Muscle layer of duodenum (tissue), 2 donors: ENCODE measurements around the gene RNF144A.

Source experiments
- H3K27ac ChIP-seq: one replicate; pipeline ENCODE4 v1.7.0; 2013; ENCODE audit warnings: mild to moderate bottlenecking, low read length
- H3K27me3 ChIP-seq: one replicate; pipeline ENCODE4 v1.7.0; 2013; ENCODE audit warnings: low read depth, mild to moderate bottlenecking, control low read depth, low read length
- H3K36me3 ChIP-seq, 2 donors: one replicate each; pipeline ENCODE4 v1.7.0; 2013; ENCODE audit warnings: low read length in 2 of 2, control low read depth in 1 of 2, mild to moderate bottlenecking in 1 of 2; ENCODE audit not compliant: insufficient read depth in 2 of 2, control insufficient read depth in 1 of 2
- H3K4me1 ChIP-seq, 2 donors: one replicate each; pipeline ENCODE4 v1.7.0; 2013; ENCODE audit warnings: low read length in 2 of 2, mild to moderate bottlenecking in 2 of 2, control low read depth in 1 of 2, moderate library complexity in 1 of 2; ENCODE audit not compliant: insufficient read depth in 2 of 2, control insufficient read depth in 1 of 2
- H3K4me3 ChIP-seq, 2 donors: one replicate each; pipeline ENCODE4 v1.7.0; 2013; ENCODE audit warnings: low read length in 2 of 2, low read depth in 1 of 2, mild to moderate bottlenecking in 1 of 2
- H3K9me3 ChIP-seq, 2 donors: one replicate each; pipeline ENCODE4 v1.7.0; 2013; ENCODE audit warnings: low read length in 2 of 2, control low read depth in 1 of 2, mild to moderate bottlenecking in 1 of 2; ENCODE audit not compliant: control insufficient read depth in 1 of 2
- donor health status: healthy.

Gene RNF144A

GRCh38 chr2:7060631-7061449 is 143.6 kb downstream of the RNF144A start:
- H3K4me1 ChIP-seq, result peaks cover 0 to 12% of the 10 kb centered on the region in 2 donors
- H3K9me3 ChIP-seq, result no peaks in the 10 kb centered on the region
- no peak overlapping the region for H3K27ac ChIP-seq

GRCh38 chr2:7061450-7061789 is 144.2 kb downstream of the RNF144A start:
- Histone ChIP-seq H3K27ac (no peak overlapping the region), H3K4me3 (no peak overlapping the region), H3K36me3 (no peaks in the 10 kb centered on the region), H3K27me3 (no peaks in the 10 kb centered on the region), H3K9me3 (no peaks in the 10 kb centered on the region), H3K4me1 (peaks cover 0 to 12% of the 10 kb centered on the region in 2 donors)

More at GRCh38 chr2:7060631-7061449, 143.6 kb downstream of the RNF144A start:
- H3K36me3 ChIP-seq, result no peaks in the 10 kb centered on the region
- H3K27me3 ChIP-seq, result no peaks in the 10 kb centered on the region
- H3K4me3 ChIP-seq, result no peak overlapping the region

GRCh38 chr2:7061921-7062320 is 144.7 kb downstream of the RNF144A start:
- no peak overlapping the region for H3K27ac ChIP-seq

GRCh38 chr2:7063789-7064188 is 146.6 kb downstream of the RNF144A start:
- Histone ChIP-seq H3K9me3 (no peaks in the 10 kb centered on the region), H3K4me1 (peaks cover 0 to 12% of the 10 kb centered on the region in 2 donors), H3K36me3 (no peaks in the 10 kb centered on the region), H3K27ac (no peak overlapping the region), H3K4me3 (no peak overlapping the region), H3K27me3 (no peaks in the 10 kb centered on the region)

More at GRCh38 chr2:7061921-7062320, 144.7 kb downstream of the RNF144A start:
- no peaks in the 10 kb centered on the region for H3K27me3 ChIP-seq
- no peaks in the 10 kb centered on the region for H3K9me3 ChIP-seq
- peaks cover 0 to 12% of the 10 kb centered on the region in 2 donors for H3K4me1 ChIP-seq
- no peak overlapping the region for H3K4me3 ChIP-seq
- no peaks in the 10 kb centered on the region for H3K36me3 ChIP-seq

- Histone ChIP-seq H3K27ac (no peak overlapping the region), H3K36me3 (no peaks in the 10 kb centered on the region), H3K27me3 (no peaks in the 10 kb centered on the region), H3K9me3 (no peaks in the 10 kb centered on the region), H3K4me1 (no peaks in the 10 kb centered on the region), H3K4me3 (no peak overlapping the region)
Measured at GRCh38 chr2:7068457-7068856, 151.2 kb downstream of the RNF144A start.

- no peaks in the 10 kb centered on the region for H3K36me3 ChIP-seq
- H3K9me3 ChIP-seq, result no peaks in the 10 kb centered on the region
- H3K27ac ChIP-seq, result no peak overlapping the region
- no peak overlapping the region for H3K4me3 ChIP-seq
- H3K4me1 ChIP-seq, result no peaks in the 10 kb centered on the region
- H3K27me3 ChIP-seq, result no peaks in the 10 kb centered on the region
Measured at GRCh38 chr2:7070483-7070882, 153.3 kb downstream of the RNF144A start.

GRCh38 chr2:7071154-7071553 is 153.9 kb downstream of the RNF144A start:
- no peak overlapping the region for H3K27ac ChIP-seq
- no peaks in the 10 kb centered on the region for H3K27me3 ChIP-seq
- no peak overlapping the region for H3K4me3 ChIP-seq
- H3K9me3 ChIP-seq, result no peaks in the 10 kb centered on the region
- H3K4me1 ChIP-seq, result no peaks in the 10 kb centered on the region
- H3K36me3 ChIP-seq, result no peaks in the 10 kb centered on the region

- no peaks in the 10 kb centered on the region for H3K36me3 ChIP-seq
- no peaks in the 10 kb centered on the region for H3K4me1 ChIP-seq
- no peaks in the 10 kb centered on the region for H3K27me3 ChIP-seq
- H3K9me3 ChIP-seq, result no peaks in the 10 kb centered on the region
- H3K27ac ChIP-seq, result no peak overlapping the region
- H3K4me3 ChIP-seq, result no peak overlapping the region
Measured at GRCh38 chr2:7071916-7072556, 154.8 kb downstream of the RNF144A start.

GRCh38 chr2:7073901-7074300 is 156.7 kb downstream of the RNF144A start:
- Histone ChIP-seq H3K9me3 (no peaks in the 10 kb centered on the region), H3K4me3 (no peak overlapping the region), H3K36me3 (no peaks in the 10 kb centered on the region), H3K4me1 (no peaks in the 10 kb centered on the region), H3K27me3 (no peaks in the 10 kb centered on the region), H3K27ac (no peak overlapping the region)

GRCh38 chr2:7075834-7076233 is 158.6 kb downstream of the RNF144A start:
- H3K4me3 ChIP-seq, result no peak overlapping the region
- no peaks in the 10 kb centered on the region for H3K27me3 ChIP-seq
- H3K4me1 ChIP-seq, result no peaks in the 10 kb centered on the region
- no peak overlapping the region for H3K27ac ChIP-seq
- H3K36me3 ChIP-seq, result no peaks in the 10 kb centered on the region
- no peaks in the 10 kb centered on the region for H3K9me3 ChIP-seq

- H3K27ac ChIP-seq, result no peak overlapping the region
Measured at GRCh38 chr2:7077660-7078267, 160.6 kb downstream of the RNF144A start.

More at GRCh38 chr2:7077660-7078267, 160.6 kb downstream of the RNF144A start:
- H3K36me3 ChIP-seq, result no peaks in the 10 kb centered on the region
- H3K9me3 ChIP-seq, result no peaks in the 10 kb centered on the region
- no peaks in the 10 kb centered on the region for H3K27me3 ChIP-seq
- H3K4me3 ChIP-seq, result no peak overlapping the region
- H3K4me1 ChIP-seq, result no peaks in the 10 kb centered on the region
